Measurements from ENCODE around the gene PCBP3.

The PCBP3 gene

DNA sequence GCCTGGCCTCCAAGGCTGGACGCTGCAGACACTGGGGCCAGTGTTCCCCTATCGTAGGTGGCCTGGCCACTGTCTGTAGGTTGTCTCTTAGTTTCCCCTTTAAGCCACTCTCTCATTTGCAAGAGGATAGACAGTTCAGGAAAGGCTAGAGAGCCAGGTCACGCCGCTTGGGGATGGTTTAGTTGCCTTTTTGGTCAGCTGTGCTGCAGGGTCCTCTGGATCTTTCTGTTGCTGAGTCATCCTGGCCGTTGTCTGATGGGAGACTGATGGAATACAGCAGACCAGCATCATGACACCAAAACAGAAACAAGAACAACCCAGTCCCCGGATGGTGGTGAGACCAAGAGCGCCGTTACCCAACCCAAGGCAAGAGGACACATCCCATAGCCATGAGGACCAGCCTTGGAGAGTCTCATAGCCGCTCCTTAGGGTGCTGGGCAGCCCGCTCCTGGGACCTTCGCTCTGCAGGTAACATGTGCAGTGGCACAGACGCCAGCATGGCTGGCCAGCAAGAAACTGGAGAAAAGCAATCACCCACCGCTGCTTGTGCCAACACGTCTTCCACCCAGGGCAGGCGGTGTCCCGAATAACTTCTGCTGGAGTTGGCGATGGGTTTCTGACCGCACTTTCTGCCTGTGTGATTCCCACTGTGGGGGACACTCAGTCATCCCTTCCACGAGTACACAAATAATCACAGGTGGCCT lies 258.9 kb downstream of the PCBP3 start:
- DNase-seq (ENCODE audit: low read depth) = no peak
- TF ChIP-seq, protein P1, sequence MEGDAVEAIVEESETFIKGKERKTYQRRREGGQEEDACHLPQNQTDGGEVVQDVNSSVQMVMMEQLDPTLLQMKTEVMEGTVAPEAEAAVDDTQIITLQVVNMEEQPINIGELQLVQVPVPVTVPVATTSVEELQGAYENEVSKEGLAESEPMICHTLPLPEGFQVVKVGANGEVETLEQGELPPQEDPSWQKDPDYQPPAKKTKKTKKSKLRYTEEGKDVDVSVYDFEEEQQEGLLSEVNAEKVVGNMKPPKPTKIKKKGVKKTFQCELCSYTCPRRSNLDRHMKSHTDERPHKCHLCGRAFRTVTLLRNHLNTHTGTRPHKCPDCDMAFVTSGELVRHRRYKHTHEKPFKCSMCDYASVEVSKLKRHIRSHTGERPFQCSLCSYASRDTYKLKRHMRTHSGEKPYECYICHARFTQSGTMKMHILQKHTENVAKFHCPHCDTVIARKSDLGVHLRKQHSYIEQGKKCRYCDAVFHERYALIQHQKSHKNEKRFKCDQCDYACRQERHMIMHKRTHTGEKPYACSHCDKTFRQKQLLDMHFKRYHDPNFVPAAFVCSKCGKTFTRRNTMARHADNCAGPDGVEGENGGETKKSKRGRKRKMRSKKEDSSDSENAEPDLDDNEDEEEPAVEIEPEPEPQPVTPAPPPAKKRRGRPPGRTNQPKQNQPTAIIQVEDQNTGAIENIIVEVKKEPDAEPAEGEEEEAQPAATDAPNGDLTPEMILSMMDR (conservative IDR thresholded peaks at IDR 0.05; ENCODE audit: low read depth, low read length) = no peak
- no peak overlapping the region for H3K4me3 ChIP-seq (ENCODE audit: low read length)

DNA sequence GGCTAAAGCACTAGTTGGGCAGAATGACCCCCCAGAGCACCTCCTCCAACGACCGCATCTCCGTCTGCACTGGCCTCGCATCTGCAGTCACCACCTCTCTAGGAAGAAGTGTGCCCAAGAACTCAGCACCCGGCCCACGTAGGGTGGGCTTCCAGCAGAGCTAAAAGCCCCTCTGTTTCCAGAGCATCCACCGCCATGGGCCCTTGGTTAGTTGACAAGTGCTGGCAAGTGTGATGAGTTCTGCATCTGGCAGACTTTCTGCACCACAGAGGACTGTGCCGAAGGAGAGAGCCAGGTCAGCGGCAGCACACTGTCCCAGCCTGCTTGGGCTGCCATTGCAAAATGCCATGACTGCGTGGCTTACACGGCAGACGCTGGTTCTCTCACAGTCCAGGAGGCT lies 261.7 kb downstream of the PCBP3 start:
- H3K4me3 ChIP-seq (ENCODE audit: low read length) = no peak overlapping the region
- no peak for DNase-seq (ENCODE audit: low read depth)

DNA sequence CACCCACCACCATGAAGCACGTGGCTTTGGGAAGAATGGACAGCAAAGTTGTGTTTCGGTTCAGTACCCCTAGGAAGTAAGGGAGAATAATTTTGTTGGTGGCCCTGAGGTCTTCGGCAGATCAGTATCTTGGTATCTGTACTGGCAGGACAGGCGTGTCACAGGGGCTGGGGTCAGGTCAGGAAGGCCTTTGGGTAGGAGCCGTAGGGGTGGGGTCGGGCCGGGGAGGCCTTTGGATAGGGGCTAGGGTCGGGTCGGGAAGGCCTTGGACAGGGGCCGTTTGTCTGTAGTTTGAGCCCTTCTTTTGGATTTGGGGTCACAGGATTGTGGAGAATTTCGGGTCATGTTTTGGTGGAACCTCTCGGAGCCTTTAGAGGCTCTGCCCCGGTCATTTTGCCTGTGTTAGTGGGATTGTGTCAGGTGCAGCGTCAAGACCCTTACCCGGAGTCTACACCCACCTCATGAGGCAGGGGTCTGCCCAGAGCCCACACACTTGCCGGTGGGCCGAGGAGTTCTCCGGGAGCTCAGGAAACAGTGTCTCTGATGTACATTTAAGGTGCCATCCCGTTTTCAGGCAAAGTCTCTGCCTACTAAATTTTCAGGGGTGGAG lies 262.8 kb downstream of the PCBP3 start:
- TF ChIP-seq, protein P1 (conservative IDR thresholded peaks at IDR 0.05; ENCODE audit: low read depth, low read length) = no peak
- DNase-seq (ENCODE audit: low read depth) = no peak

More for the DNA sequence above, 261.7 kb downstream of the PCBP3 start:
- TF ChIP-seq, protein P1 (conservative IDR thresholded peaks at IDR 0.05; ENCODE audit: low read depth, low read length) = no peak

DNA sequence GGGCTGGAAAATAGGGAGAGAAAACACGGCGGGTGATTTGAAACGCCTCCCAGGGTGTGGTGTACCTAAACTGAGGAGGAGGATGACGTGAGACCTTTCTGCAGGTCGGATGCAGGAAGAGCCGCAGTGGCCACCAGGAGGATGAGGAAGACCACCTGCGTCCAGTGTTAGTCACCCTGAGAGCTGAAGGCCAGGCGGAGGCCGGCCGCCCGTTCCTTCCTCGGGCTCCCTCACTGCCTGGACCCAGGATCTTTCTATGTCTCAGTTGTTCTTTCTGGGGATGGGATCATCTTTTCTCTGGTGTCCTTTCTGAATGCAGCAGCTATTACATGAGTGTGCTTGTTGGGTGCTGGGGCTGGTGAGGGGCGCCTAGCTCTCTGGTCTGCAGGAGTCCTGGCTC lies 263.3 kb downstream of the PCBP3 start:
- no peak overlapping the region for H3K4me3 ChIP-seq (ENCODE audit: low read length)
- TF ChIP-seq, protein P1 (conservative IDR thresholded peaks at IDR 0.05; ENCODE audit: low read depth, low read length) = no peak
- no peak for DNase-seq (ENCODE audit: low read depth)

More for the DNA sequence above, 262.8 kb downstream of the PCBP3 start:
- H3K4me3 ChIP-seq (ENCODE audit: low read length) = no peak overlapping the region

DNA sequence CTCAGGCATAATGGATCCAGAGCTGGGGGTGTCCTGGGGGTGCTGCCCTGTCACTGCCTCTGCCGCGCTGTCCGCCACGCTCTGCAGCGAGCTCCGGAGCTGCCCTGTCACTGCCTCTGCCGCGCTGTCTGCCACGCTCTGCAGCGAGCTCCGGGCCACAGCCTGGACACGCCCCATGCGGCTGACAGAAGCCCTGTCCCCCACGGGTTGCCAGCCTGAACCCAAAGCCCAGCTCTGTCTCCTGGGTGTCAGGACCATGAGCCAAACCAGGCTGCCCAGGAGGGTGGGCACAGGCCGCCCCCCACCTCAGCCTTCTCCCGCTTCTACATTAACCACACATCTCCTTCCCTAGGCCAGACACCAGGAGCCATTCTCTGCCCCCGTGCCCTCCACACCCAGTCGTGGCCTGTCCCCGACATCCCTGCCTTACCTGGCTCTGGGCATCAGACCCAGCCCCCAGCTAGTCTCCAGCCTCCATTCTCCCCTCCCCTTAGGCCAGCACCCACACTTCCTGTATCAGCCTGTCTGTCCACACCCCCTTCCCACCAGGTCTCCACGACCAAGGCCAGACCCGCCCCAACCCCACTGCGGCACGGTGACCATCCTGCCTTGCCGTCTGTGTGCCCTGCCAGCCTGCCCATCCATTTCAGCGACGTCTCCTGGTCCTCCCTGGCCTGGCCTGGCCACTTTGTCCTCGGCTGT lies 265.2 kb downstream of the PCBP3 start:
- TF ChIP-seq, protein P1 (conservative IDR thresholded peaks at IDR 0.05; ENCODE audit: low read depth, low read length) = no peak
- DNase-seq (ENCODE audit: low read depth) = no peak
- no peak overlapping the region for H3K4me3 ChIP-seq (ENCODE audit: low read length)

DNA sequence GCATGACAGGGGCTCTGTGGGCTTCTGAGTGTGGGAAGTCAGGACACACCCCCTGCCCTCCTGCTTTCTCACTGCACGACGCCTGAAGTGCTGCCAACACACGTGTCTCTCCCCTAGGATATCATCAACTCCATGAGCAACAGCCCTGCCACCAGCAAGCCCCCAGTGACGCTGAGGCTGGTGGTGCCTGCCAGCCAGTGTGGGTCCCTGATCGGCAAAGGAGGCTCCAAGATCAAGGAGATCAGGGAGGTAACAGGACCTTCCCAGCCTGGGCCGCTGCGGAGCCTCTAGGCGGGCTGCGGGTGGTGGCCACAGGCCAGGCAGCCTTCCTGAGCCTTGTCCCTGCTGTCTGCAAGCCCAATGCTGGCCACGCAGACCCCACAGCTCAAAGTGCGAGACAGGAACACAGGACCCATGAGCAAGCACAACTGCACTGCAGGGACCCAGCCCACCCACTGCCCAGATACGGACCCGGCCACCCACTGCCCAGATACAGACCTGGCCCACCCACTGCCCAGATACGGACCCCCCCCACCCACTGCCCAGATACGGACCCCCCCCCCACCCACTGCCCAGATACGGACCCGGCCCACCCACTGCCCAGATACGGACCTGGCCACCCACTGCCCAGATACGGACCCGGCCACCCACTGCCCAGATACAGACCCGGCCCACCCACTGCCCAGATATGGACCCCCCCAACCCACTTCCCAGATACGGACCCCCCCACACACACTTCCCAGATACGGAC lies 265.9 kb downstream of the PCBP3 start:
- H3K4me3 ChIP-seq (ENCODE audit: low read length) = no peak overlapping the region
- DNase-seq (ENCODE audit: low read depth) = no peak
- TF ChIP-seq, protein P1 (conservative IDR thresholded peaks at IDR 0.05; ENCODE audit: low read depth, low read length) = no peak

Data from retinal pigment epithelial cell (primary cell).